GM23338 (cell line): Measurements from ENCODE around the gene SORCS2. TPM values are rescaled to one million over a fixed set of nuclear protein-coding genes. Genes with fewer than 3 reads are reported as not detected.

Experiments
- CTCF ChIP-seq, 2 experiments: fragments of 200-600 bp in 1 of 2; sonication (generic) in 1 of 2; conservative IDR thresholded peaks; 2 replicates each; pipeline versions ENCODE4 v1.5.1 to v1.6.1; 2016 to 2017; ENCODE audit warnings: antibody characterized with exemption in 2 of 2, low read depth in 2 of 2, mild to moderate bottlenecking in 2 of 2, moderate library complexity in 1 of 2
- EZH2 ChIP-seq: fragments of 200-600 bp; sonication (generic); IDR thresholded peaks from one replicate; pipeline ENCODE4 v1.8.0; 2017; ENCODE audit warnings: antibody characterized with exemption, mild to moderate bottlenecking, low read depth; ENCODE audit not compliant: unreplicated experiment
- EZH2phosphoT487 ChIP-seq: fragments of 200-600 bp; sonication (generic); IDR thresholded peaks from one replicate; pipeline ENCODE4 v1.8.1; 2018; ENCODE audit warnings: antibody characterized with exemption; ENCODE audit not compliant: unreplicated experiment
- JUNB ChIP-seq: IDR thresholded peaks from one replicate; pipeline ENCODE4 v1.6.1; 2016; ENCODE audit warnings: antibody characterized with exemption; ENCODE audit not compliant: unreplicated experiment
- NANOG ChIP-seq: IDR thresholded peaks from 2 replicates; pipeline ENCODE4 v1.6.1; 2016; ENCODE audit warnings: antibody characterized with exemption, borderline replicate concordance
- ZNF331 ChIP-seq: fragments of 250-450 bp; sonication (Bioruptor Pico); IDR thresholded peaks from 2 replicates; pipeline ENCODE4 v1.5.0; 2020; ENCODE audit warnings: low read depth, mild to moderate bottlenecking, moderate library complexity
- ZNF462 ChIP-seq: fragments of 250-450 bp; sonication (Bioruptor Pico); IDR thresholded peaks from 2 replicates; pipeline ENCODE4 v1.5.0; 2020; ENCODE audit warnings: mild to moderate bottlenecking, moderate library complexity
- polyA plus RNA-seq: library from polyadenylated mRNA; unstranded; fragments of >200 nt; fragmentation: Nextera tagmentation; extraction: Ambion mirVana; gene quantifications from 2 replicates; pipeline ENCODE4 v1.2.1, GENCODE V29; 2016
- total RNA-seq: library from RNA; depleted of rRNA; stranded (reverse); fragments of >200 nt; shearing (Covaris generic); gene quantifications from 2 replicates; pipeline ENCODE4 v1.2.3, GENCODE V29; 2014

SORCS2 gene
- total and polyA plus RNA-seq, 2 experiments from 2014 or later = 0.47 to 2.4 TPM

GRCh38 chr4:7739077-7739917, 547.0 kb downstream of the SORCS2 start (continued):
- no peak for TF ChIP-seq ZNF462
- TF ChIP-seq EZH2phosphoT487 = no peak
- TF ChIP-seq NANOG = no peak
- TF ChIP-seq JUNB = no peak
- TF ChIP-seq EZH2 = no peak
- no peak for TF ChIP-seq CTCF (conservative IDR thresholded peaks at IDR 0.05; ENCODE audit: low read depth in 2 of 2)
- no peak for TF ChIP-seq ZNF331
